Stimulated activated CD4-positive, alpha-beta T cell treated with anti-CD3 and anti-CD28 coated beads, Interleukin-4, amount 100 ng/mL, for 48 hours (primary cell): ENCODE measurements around the gene CNTN5.
"Not testable (repeated sequence)": the region's sequence is repeated elsewhere in the genome, so short reads cannot be mapped to it uniquely, and the experiment has no call there.

Source experiments
- DNase-seq, 2 donors: peaks; one replicate each; pipeline ENCODE4 v3.0.0-alpha.2; 2020; ENCODE audit warnings: low read depth in 2 of 2

Gene CNTN5

DNA sequence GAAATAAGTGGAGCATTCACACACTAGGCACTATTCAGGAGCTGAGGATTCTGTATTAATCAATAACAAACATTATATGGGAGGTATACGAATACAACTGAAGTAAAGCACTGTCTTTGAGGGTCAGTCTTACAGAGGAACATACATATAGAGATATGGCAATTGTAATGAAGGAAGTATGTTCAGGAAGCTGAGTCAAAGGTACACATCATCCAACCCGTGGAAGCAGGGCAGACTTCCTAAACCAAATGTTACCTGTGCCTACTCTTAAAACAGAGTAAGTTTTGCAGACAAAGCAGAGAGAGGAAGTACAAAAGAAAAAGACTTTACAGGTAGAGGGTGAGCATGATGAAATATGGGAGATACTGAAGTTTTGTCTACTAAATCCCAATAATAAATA, 1185.2 kb downstream of the CNTN5 start:
- no peak for DNase-seq

DNA sequence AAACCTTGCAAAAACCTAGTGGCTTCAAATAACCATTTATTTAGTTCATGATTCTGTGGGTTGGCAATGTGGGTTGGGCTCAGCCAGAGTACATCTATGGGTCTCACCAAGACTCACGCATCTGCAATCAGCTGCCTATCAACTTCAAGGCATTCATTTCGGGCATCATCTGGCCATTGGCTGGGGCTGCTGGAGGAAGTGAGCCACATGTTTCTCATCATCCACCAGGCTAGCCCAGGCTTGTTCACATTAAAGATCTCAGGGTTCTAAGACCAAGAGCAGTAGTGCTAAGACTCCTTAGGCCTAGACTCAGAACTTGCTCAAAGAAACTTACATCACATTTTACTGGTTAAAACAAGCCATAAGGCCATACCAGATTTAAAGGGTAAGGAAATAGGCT, 1187.5 kb downstream of the CNTN5 start:
- no peak for DNase-seq

DNA sequence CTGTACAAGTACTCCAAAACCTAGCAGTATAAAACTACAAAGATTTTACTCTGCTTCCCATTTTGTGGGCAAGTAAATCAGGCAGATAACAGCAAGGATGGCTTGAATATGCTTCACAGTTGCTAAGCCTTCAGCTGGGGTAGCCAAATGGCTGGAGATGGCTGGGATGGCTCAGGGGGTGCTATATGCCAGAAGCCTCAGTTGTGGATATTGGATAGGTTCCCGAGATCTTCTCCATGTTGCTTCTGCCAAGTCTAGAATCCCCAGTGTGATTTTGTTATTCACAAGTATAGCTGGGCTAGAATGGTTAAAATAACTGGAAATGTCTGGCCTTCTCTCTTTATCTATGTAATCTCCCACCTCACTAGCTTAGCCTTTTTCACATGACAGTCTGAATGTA, 1194.0 kb downstream of the CNTN5 start:
- DNase-seq = no peak

DNA sequence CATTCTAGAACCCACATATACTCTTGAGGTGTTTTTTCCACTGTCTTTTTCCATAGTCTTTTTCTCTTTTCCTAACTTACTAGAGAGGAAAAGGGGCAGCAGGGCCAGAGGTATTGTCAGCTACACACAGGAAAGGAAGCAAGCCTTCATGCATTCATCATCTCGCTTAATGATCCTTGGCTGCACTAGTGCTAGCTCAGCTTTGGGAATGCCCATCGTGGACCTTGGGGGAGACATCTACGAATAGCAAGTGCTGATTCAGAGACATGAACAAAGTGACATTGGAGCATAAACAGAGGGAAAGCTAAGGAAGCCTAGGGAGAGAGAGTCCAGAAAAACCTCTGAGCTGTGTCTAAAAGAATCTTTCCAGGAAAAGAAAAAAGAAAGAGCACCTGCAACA, 1200.1 kb downstream of the CNTN5 start:
- no peak for DNase-seq

DNA sequence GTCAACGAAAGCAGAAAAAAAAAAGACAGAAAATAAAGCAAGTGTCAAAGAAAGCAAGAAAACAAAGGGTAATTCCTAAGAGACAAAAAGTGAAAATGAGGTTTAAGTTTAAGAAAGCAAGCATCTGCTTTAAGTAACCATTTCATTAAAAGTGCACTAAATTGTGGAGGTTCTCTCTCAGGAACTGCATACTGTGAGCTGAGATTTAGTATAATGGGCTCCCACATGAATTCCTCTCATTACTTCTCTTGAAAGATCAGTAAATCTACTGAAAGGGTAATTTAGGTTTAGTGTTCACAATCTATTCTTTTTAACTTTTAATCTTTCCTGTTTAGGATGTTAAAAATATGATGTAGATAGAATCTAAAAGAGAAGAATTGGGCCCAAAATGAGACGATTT, 1201.0 kb downstream of the CNTN5 start:
- DNase-seq = no peak

DNA sequence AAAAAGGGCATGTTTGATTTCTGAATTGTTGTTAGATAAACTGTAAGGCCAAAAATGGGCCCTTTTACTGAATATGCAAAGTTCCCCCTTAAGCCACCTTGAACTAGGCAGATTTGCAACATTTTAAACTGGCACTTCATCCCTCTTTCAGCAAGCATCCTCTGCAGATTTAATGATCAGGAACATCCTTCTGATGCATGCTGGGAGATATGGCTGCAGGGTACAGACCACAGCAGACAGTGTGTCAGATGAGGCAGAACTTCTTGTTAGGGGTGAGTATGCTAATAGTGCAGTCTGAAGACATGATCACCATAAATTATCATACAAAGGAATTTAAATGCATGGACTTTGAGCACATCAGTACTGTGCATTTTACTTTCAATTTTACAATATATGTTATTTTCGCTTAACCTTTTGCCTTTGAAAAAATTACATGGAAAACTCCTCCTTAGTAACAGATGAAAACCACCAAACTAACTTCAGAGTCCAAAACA, 1203.8 kb downstream of the CNTN5 start:
- no peak for DNase-seq

DNA sequence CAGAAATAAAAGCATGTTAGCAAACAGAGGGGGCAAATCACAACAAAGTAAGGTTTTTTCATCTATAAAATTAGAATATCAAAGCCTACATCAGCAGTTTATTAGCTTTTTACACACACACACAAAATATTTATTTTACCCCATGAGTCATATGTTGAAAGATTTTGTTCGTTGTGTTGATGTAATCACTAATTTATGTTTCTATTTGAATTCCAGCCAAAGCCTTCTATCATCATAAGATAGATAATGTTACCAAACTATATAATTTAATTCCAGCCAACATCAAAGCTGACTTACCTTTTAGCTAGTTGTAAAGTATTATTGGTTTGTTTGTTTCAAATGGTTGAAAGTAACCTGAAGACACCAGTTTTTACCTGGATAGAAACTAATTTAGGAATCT, 1208.3 kb downstream of the CNTN5 start:
- DNase-seq = no peak

DNA sequence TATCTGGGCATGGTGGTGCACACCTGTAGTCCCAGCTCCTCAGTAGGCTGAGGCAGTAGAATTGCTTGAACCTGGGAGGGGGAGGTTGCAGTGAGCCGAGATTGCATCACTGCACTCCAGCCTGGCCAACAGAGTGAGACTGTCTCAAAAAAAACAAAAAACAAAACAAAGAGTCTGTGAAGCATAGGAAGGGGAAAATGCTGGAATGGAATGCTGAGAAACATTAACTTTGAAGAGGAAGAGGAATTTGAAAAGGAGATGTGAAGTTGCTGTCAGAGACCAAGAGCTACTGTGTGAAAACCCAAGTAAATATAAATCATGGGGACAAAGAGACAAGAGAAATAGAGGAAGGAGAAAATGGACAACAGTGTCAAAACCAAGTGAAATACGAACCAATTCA, 1211.3 kb downstream of the CNTN5 start:
- no peak for DNase-seq

DNA sequence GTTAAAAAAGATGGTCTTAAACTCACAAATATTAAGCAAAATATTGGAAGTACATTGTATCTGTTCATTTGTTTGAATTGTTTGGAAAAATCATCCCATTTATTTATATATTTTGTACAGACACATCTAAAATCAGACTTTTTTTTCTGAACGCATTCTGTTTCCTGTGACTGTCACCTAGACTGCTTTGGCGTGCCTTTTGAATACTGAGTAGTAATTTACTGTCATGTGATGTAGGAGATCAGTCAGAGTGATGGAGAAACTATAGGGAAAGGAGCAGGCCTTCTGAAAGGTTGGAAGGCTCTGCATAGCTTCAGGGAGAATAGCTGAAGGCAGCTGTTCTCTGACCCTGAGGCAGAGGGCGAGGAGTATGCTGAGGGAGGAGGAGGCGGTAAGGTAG, 1214.3 kb downstream of the CNTN5 start:
- no peak for DNase-seq

DNA sequence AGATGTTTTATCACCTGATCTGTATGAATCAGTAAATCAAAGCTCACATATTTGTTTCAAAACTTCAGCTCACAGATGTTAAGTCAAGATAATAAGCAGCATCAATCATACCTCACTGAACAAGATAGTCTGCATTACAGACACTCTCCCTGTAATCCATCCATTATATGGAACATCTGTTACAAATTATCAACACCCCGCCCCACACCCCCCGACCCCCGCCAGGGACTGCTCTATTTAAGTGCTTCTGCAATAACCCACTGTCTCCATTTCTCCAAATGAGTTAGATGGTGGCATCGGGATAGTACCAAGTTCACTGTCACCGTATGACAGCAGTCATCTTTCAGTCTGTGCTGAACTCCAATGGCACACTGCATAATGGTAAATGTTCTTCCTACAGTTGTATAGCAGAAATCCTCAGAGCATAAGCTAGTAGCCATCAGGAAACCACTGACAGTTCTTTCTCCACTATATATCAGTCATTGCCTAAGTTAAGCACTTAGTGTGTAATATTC, 1219.3 kb downstream of the CNTN5 start:
- DNase-seq = no peak

DNA sequence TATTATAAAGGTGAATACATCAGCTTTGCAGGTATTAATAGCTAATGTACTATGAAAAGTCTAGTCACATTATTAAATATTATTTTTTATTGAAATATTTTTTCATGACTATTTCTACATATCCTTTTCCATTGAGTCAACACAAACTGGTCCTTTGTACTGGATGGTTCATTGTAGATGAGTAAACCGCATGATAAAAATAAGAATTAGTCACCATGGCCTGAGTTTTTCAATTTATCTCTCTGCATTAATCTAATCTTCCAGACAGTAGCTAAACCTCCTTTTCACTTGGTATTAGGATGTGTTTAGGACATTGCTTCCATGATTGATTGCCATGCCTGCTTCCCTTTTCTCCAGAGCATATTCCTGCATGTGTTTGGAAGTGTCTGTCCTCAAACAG, 1227.0 kb downstream of the CNTN5 start:
- no peak for DNase-seq

DNA sequence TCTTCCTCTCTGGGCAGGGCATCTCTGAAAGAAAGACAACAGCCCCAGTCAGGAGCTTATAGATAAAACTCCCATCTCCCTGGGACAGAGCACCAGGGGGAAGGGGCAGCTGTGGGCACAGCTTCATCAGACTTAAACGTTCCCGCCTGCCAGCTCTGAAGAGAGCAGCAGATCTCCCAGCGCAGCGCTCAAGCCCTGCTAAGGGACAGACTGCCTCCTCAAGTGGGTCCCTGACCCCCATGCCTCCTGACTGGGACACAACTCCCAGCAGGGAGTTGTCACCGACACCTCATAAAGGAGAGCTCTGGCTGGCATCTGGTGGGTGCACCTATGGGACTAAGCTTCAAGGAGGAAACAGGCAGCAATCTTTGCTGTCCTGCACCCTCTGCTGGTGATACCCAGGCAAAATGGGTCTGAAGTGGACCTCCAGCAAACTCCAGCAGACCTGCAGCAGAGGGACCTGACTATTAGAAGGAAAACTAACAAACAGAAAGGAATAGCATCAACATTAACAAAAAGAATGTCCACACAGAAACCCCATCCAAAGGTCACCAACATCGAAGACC, 1236.6 kb downstream of the CNTN5 start:
- not testable (repeated sequence) for DNase-seq

DNA sequence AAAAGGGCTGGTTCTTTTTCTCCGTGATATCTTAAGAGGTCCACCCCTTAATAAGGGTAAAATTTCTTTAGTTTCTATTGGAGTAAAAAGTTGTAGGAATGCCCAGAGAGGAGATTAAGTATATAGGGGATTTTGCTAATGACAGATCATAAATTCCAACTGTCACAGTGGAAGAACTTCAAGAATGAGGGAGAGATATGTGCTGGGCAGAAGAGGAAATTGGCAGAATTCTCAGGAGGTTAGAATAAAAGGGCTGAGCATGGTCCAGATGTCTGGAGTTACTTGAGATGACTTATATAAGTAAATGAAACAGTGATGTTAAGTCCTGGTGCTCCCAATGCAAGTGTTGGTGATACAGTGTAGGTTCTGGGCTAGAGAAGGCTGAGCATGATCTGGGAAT, 1248.8 kb downstream of the CNTN5 start:
- DNase-seq = no peak

DNA sequence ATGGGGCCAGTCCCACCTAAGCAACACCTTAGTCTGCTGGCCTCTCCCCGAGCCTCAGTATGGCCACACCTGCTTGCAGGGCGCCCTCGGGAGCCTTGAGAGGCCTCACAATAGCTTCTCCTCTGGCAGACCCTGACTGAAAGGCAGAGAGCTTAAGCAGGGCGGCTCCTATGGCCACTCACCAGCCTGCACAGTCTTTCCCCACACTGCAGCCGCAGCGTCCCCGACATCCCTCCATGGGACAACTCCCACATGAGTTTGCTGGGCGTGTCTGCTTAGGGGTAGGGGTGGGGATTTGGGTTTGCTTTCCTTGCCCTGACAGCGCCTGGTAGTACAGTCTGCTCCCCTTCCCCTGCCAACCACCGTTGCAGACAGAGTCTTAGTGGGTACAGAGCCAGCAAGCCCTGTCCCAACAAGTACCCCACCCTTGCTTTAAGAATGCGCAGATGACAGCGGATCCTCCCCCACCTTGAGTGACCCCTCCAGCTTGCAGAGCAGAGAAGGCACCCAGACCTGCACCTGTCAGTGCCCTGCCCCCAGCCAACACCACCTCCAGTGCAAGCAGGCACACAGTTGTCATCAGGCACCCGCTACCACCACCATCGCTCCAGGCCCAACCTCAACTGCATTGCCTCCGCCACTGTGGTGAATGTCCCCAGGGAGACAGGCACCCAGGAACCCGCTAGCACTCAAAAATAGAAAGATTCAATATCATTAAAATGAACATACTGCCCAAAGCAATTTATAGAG, 1252.5 kb downstream of the CNTN5 start:
- DNase-seq = no peak

DNA sequence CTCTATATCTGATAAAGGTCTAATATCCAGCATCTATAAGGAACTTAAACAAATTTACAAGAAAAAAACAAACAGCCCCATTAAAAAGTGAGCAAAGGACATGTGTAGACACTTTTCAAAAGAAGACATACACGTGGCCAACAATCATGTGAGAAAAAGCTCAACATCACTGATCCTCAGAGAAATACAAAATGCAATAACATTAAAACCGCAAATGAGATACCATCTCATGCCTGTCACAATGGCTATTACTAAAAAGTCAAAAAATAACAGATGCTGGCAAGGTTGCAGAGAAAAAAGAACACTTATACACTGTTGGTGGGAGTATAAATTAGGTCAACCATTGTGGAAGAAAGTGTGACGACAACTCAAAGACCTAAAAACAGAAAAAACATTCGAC, 1253.7 kb downstream of the CNTN5 start:
- not testable (repeated sequence) for DNase-seq

DNA sequence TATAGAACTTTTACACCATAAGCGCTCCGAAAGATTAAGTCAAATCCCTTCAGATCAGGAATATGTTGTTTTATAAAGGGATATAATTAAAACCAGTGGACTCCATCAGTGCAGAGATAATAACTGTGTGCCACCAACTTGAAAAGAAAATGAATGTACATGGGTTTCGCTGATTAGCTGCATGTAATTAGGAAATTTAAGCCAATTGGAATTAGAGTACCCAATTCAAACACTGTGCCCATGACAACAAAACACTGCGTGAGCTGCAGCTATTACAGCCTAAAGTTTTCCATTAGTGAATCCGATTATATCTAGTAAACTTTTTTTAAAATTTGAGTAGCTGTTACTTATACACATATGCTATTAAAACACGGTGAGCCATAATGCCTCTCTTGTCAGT, 1274.0 kb downstream of the CNTN5 start:
- no peak for DNase-seq

DNA sequence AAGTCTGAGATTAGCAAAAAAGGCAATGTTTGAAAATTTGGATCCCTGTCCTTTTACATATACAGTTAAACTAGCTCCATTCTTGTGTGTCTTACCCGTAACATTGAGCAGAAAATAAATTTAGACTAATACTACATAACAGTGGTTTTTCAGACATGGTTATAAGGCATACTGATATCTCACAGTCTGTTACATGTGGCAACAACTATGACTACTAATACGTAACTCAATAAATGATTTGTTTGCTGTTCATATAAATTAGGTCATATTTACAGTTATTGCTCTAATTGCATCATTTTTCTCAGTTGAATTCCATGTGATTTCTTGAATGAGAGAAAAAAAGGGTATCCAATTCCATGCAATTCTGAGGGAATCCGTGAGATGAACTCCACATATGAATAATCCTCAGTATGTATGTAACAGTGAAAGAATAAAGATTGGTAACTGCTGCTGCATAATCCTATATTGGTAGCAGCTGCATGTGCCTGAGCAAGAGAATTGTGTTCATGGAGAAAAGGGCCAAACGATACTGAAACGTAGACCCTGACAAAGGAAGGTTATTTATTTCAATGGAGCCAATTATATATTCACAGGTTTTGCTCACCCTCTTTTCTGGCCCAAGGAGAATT, 1275.4 kb downstream of the CNTN5 start:
- no peak for DNase-seq

DNA sequence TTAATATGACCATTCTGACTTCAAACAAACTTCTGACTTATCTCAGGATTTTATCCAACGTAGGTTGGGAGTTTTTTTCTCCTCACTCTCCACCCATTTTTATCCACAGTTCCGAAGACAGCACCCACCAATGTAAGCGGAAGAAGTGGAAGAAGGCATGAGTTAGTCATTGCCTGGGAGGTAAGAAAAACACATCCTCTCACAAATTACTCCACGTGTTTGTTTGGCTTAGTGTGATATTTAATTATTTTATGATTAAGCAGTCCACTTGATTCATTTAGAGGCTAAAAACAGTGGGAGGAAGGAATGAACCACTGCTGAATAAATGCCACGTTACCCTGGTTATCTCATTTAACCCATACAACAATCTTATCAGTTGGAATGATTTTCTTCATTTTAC, 1276.8 kb downstream of the CNTN5 start:
- no peak for DNase-seq

DNA sequence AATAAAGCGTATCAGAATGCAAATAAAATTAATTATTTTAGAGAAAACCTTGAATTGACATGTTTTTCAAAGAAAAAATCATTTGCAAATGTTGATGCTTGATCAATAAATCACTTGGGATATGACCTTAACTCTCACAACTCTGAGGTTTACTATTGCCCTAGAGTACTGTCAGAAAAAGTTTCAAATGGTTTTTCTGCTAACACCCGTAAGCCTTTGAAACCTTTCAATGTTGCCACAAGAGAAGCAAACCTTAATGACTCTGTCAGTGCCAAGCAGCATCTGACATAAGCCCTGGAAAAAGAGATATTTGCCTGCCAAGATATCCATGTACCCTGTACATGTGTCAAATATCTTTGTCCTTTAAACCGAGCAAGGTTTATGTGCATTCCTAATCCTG, 1282.1 kb downstream of the CNTN5 start:
- no peak for DNase-seq

DNA sequence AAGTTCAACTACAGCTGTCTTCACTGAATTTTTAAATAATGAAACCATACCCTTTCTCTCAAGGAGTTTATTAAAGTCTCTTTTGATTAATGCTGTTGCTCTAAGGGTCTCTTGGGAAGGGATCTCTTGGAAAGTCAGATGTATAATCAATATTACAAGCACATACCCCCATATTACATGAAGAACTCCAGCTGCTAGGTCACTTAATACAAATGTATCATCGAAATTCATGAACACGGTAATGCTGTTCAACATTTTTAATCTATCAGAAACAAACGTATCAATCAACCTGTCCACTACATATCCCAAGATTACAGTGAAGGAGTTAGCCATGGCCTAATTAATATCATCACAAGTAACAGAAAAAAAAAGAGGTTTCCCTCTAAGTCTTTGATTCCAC, 1283.1 kb downstream of the CNTN5 start:
- DNase-seq = no peak

DNA sequence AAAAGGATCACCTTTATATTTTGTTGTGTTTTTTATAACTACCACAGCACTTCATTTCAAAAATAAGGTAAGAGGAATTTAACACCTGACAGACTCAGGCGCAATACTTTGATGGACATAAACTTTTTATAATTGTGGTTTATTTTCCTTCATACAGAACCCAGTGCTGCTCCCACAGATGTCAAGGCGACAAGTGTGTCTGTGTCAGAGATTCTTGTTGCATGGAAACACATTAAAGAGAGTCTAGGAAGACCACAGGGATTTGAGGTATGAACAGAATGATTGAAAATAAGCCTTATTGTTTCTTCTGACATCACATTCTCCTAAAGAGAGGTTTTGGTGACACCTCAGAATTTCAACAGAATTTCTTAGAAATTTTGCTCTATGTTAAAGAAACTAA, 1287.5 kb downstream of the CNTN5 start:
- DNase-seq = no peak

DNA sequence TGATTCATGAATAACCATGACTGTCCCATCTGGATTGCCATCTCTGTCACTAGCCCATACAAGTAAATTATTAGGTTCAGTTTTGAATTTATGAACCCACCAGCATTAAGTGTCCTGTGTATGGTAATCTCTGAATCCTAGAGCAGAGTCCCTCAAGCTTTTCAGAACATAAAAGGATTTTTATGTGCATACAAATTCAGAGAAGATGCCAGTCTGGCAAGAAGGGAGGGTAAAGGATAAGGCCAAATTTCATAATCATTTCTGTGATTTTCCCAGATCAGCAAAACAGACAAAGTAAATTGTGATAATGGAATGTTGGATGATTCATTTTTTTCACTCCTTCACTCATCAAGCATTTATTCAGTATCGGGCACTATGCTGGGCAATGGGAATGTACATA, 1295.2 kb downstream of the CNTN5 start:
- DNase-seq = no peak

DNA sequence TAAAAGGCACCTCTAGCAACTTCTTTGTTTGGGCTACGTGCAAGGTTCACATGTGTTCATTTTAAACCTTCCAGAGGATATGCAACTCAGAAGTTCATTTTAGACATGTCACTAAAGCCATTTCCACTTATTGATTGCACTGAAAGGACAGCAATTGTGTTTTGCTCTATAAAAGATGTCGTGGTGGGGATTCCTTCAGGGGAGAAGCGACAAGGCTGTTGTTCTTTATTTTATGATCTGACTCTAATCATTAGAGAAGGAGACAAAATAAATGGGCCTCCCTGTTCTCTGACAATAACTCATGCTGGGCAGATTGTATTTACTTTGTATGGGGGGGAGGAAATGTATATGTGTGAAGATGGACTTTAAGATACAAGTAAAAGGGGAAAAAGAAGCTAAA, 1296.2 kb downstream of the CNTN5 start:
- DNase-seq = no peak
